ENCODE results near the gene PRXL2B.

PRXL2B gene

GRCh38 chr1:2597441-2598328 is 11.1 kb downstream of the PRXL2B start:
- H3K27ac ChIP-seq (replicated peaks) = no peak overlapping the region
- TF ChIP-seq CTCF (IDR thresholded peaks at IDR 0.05; ENCODE audit: insufficient read depth, low read length) (no peak), POLR2AphosphoS5 (IDR thresholded peaks at IDR 0.05; ENCODE audit: low read depth) (no peak), SPI1 (IDR thresholded peaks at IDR 0.05; ENCODE audit: borderline replicate concordance, low read depth) (no peak), REST (IDR thresholded peaks at IDR 0.05; ENCODE audit: insufficient replicate concordance, low read depth) (no peak)
- no peaks in the 10 kb centered on the region for H3K27me3 ChIP-seq (ENCODE audit: insufficient read depth, poor library complexity, severe bottlenecking)
- no peak for DNase-seq (ENCODE audit: low read depth in 1 of 2, low spot score in 1 of 2)
- no peak overlapping the region for H3K4me3 ChIP-seq (replicated peaks; ENCODE audit: insufficient read depth, low read length)

- no peaks in the 10 kb centered on the region for H3K27me3 ChIP-seq (ENCODE audit: insufficient read depth, poor library complexity, severe bottlenecking)
- no peak for DNase-seq (ENCODE audit: low read depth in 1 of 2, low spot score in 1 of 2)
- no peak overlapping the region for H3K4me3 ChIP-seq (replicated peaks; ENCODE audit: insufficient read depth, low read length)
- H3K27ac ChIP-seq (replicated peaks) = no peak overlapping the region
- no peak for TF ChIP-seq GABPA (IDR thresholded peaks at IDR 0.05; ENCODE audit: low read depth)
- no peak for TF ChIP-seq REST (IDR thresholded peaks at IDR 0.05; ENCODE audit: insufficient replicate concordance, low read depth)
- no peak for TF ChIP-seq CTCF (IDR thresholded peaks at IDR 0.05; ENCODE audit: insufficient read depth, low read length)
- TF ChIP-seq SPI1 (IDR thresholded peaks at IDR 0.05; ENCODE audit: borderline replicate concordance, low read depth) = no peak
These were observed 11.9 kb downstream of the PRXL2B start for GRCh38 chr1:2598329-2598931.

- no peaks in the 10 kb centered on the region for H3K27me3 ChIP-seq (ENCODE audit: insufficient read depth, poor library complexity, severe bottlenecking)
- DNase-seq (ENCODE audit: low read depth in 1 of 2, low spot score in 1 of 2) = no peak
- no peak overlapping the region for H3K4me3 ChIP-seq (replicated peaks; ENCODE audit: insufficient read depth, low read length)
- no peak overlapping the region for H3K27ac ChIP-seq (replicated peaks)
- TF ChIP-seq REST (IDR thresholded peaks at IDR 0.05; ENCODE audit: insufficient replicate concordance, low read depth) = no peak
These were observed 15.2 kb downstream of the PRXL2B start for GRCh38 chr1:2601721-2602303.
